Measurements from ENCODE around the gene ASIC4.

ASIC4 gene

GRCh38 chr2:219488844-219489194, 25.5 kb upstream of the ASIC4 start:
- no peaks in the 10 kb centered on the region for H3F3A ChIP-seq (ENCODE audit: insufficient read depth)
- no peaks in the 10 kb centered on the region for H3K9me3 ChIP-seq (ENCODE audit: insufficient read depth, low read length)
- no peak overlapping the region for H2AFZ ChIP-seq (ENCODE audit: low read depth, low read length, severe bottlenecking)
- H3K79me2 ChIP-seq (ENCODE audit: insufficient read depth, low read length), result no peaks in the 10 kb centered on the region
- H3K4me2 ChIP-seq (ENCODE audit: low read depth, low read length, poor library complexity, severe bottlenecking), result no peak overlapping the region
- H4K20me1 ChIP-seq (ENCODE audit: low read depth, low read length), result no peaks in the 10 kb centered on the region
- TF ChIP-seq CTCF (IDR thresholded peaks at IDR 0.05; ENCODE audit: insufficient read depth, low read length, poor library complexity, severe bottlenecking) (no peak), EZH2phosphoT487 (conservative IDR thresholded peaks at IDR 0.05; ENCODE audit: low read length) (no peak)
- H3K27me3 ChIP-seq (ENCODE audit: low read length), result no peaks in the 10 kb centered on the region
- H3K9ac ChIP-seq (ENCODE audit: low read length), result no peak overlapping the region
- H3K36me3 ChIP-seq (ENCODE audit: low read length), result no peaks in the 10 kb centered on the region
- no peak overlapping the region for H3K27ac ChIP-seq (ENCODE audit: low read depth, low read length)
- H3K4me3 ChIP-seq (ENCODE audit: insufficient read depth, low read length, poor library complexity, severe bottlenecking), result no peak overlapping the region
- no peaks in the 10 kb centered on the region for H3K9me2 ChIP-seq (replicated peaks; ENCODE audit: insufficient read depth, low read length)

GRCh38 chr2:219489315-219489714, 25.0 kb upstream of the ASIC4 start:
- no peaks in the 10 kb centered on the region for H3K79me2 ChIP-seq (ENCODE audit: insufficient read depth, low read length)
- H3K9ac ChIP-seq (ENCODE audit: low read length), result no peak overlapping the region

DNA sequence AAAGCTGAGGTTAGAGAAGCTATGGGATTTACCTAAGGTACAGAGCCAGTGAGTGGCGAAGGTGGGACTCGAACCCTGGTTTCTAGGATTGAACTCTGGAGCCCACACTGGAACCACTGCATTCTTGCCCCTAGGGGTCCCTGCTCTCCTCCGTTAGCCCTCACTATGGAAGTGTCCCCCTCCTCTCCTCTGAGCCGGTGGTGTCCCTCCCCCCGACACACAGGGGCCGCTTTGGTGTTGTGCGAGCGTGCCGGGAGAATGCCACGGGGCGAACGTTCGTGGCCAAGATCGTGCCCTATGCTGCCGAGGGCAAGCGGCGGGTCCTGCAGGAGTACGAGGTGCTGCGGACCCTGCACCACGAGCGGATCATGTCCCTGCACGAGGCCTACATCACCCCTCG, 24.1 kb upstream of the ASIC4 start:
- no peak for TF ChIP-seq CTCF (IDR thresholded peaks at IDR 0.05; ENCODE audit: insufficient read depth, low read length, poor library complexity, severe bottlenecking)
- Histone ChIP-seq H4K20me1 (ENCODE audit: low read depth, low read length) (no peaks in the 10 kb centered on the region), H3K27me3 (ENCODE audit: low read length) (no peaks in the 10 kb centered on the region), H3K36me3 (ENCODE audit: low read length) (no peaks in the 10 kb centered on the region), H3K4me2 (ENCODE audit: low read depth, low read length, poor library complexity, severe bottlenecking) (no peak overlapping the region), H2AFZ (ENCODE audit: low read depth, low read length, severe bottlenecking) (no peak overlapping the region), H3K79me2 (ENCODE audit: insufficient read depth, low read length) (no peaks in the 10 kb centered on the region), H3K27ac (ENCODE audit: low read depth, low read length) (no peak overlapping the region), H3K9me3 (ENCODE audit: insufficient read depth, low read length) (no peaks in the 10 kb centered on the region), H3K9me2 (replicated peaks; ENCODE audit: insufficient read depth, low read length) (no peaks in the 10 kb centered on the region), H3K4me3 (ENCODE audit: insufficient read depth, low read length, poor library complexity, severe bottlenecking) (no peak overlapping the region), H3F3A (ENCODE audit: insufficient read depth) (no peaks in the 10 kb centered on the region), H3K9ac (ENCODE audit: low read length) (no peak overlapping the region)

More at GRCh38 chr2:219489315-219489714, 25.0 kb upstream of the ASIC4 start:
- H3K27me3 ChIP-seq (ENCODE audit: low read length), result no peaks in the 10 kb centered on the region
- no peak overlapping the region for H2AFZ ChIP-seq (ENCODE audit: low read depth, low read length, severe bottlenecking)
- TF ChIP-seq CTCF (IDR thresholded peaks at IDR 0.05; ENCODE audit: insufficient read depth, low read length, poor library complexity, severe bottlenecking) (no peak), EZH2phosphoT487 (conservative IDR thresholded peaks at IDR 0.05; ENCODE audit: low read length) (no peak)
- H3K9me3 ChIP-seq (ENCODE audit: insufficient read depth, low read length), result no peaks in the 10 kb centered on the region
- H3K36me3 ChIP-seq (ENCODE audit: low read length), result no peaks in the 10 kb centered on the region
- H3K4me3 ChIP-seq (ENCODE audit: insufficient read depth, low read length, poor library complexity, severe bottlenecking), result no peak overlapping the region
- H3F3A ChIP-seq (ENCODE audit: insufficient read depth), result no peaks in the 10 kb centered on the region
- no peak overlapping the region for H3K4me2 ChIP-seq (ENCODE audit: low read depth, low read length, poor library complexity, severe bottlenecking)
- H4K20me1 ChIP-seq (ENCODE audit: low read depth, low read length), result no peaks in the 10 kb centered on the region
- H3K27ac ChIP-seq (ENCODE audit: low read depth, low read length), result no peak overlapping the region
- H3K9me2 ChIP-seq (replicated peaks; ENCODE audit: insufficient read depth, low read length), result no peaks in the 10 kb centered on the region
